Measurements from ENCODE around the gene BTNL8.

BTNL8 gene

GRCh38 chr5:180910182-180910581 is 11.2 kb downstream of the BTNL8 start:
- H3K27ac ChIP-seq (ENCODE audit: poor library complexity, severe bottlenecking): no peak overlapping the region
- no peak for ATAC-seq (ENCODE audit: low read depth)
- H3K4me3 ChIP-seq (ENCODE audit: severe bottlenecking): no peak overlapping the region
- no peaks in the 10 kb centered on the region for H3K9me3 ChIP-seq (ENCODE audit: severe bottlenecking)
- no peak for TF ChIP-seq CTCF (IDR thresholded peaks at IDR 0.05; ENCODE audit: poor library complexity, severe bottlenecking)
- H3K27me3 ChIP-seq (ENCODE audit: insufficient read depth, poor library complexity, severe bottlenecking): no peaks in the 10 kb centered on the region
- H3K4me1 ChIP-seq (ENCODE audit: insufficient read depth, poor library complexity, severe bottlenecking): no peaks in the 10 kb centered on the region
- DNase-seq (ENCODE audit: low spot score): no peak
- no peaks in the 10 kb centered on the region for H3K36me3 ChIP-seq (ENCODE audit: low read depth)

- ATAC-seq (ENCODE audit: low read depth) (peak; percentile 53; the same call in 2 of the 3 replicates), DNase-seq (ENCODE audit: low spot score) (no peak)
- H3K36me3 ChIP-seq (ENCODE audit: low read depth): no peaks in the 10 kb centered on the region
- no peak overlapping the region for H3K4me3 ChIP-seq (ENCODE audit: severe bottlenecking)
- H3K9me3 ChIP-seq (ENCODE audit: severe bottlenecking): no peaks in the 10 kb centered on the region
- H3K4me1 ChIP-seq (ENCODE audit: insufficient read depth, poor library complexity, severe bottlenecking): peaks cover under 1% of the 10 kb centered on the region
- no peak for TF ChIP-seq CTCF (IDR thresholded peaks at IDR 0.05; ENCODE audit: poor library complexity, severe bottlenecking)
- no peaks in the 10 kb centered on the region for H3K27me3 ChIP-seq (ENCODE audit: insufficient read depth, poor library complexity, severe bottlenecking)
- no peak overlapping the region for H3K27ac ChIP-seq (ENCODE audit: poor library complexity, severe bottlenecking)
These were observed 11.8 kb downstream of the BTNL8 start for GRCh38 chr5:180910735-180911134.

GRCh38 chr5:180914646-180915045 is 15.7 kb downstream of the BTNL8 start:
- Histone ChIP-seq H3K4me1 (ENCODE audit: insufficient read depth, poor library complexity, severe bottlenecking) (peaks cover 10% of the 10 kb centered on the region), H3K4me3 (ENCODE audit: severe bottlenecking) (no peak overlapping the region), H3K27ac (ENCODE audit: poor library complexity, severe bottlenecking) (no peak overlapping the region), H3K36me3 (ENCODE audit: low read depth) (no peaks in the 10 kb centered on the region), H3K9me3 (ENCODE audit: severe bottlenecking) (no peaks in the 10 kb centered on the region), H3K27me3 (ENCODE audit: insufficient read depth, poor library complexity, severe bottlenecking) (no peaks in the 10 kb centered on the region)
- TF ChIP-seq CTCF (IDR thresholded peaks at IDR 0.05; ENCODE audit: poor library complexity, severe bottlenecking): no peak
- ATAC-seq (ENCODE audit: low read depth) (no peak), DNase-seq (ENCODE audit: low spot score) (no peak)

GRCh38 chr5:180915924-180916323 is 17.0 kb downstream of the BTNL8 start:
- no peak for ATAC-seq (ENCODE audit: low read depth)

More at GRCh38 chr5:180915924-180916323, 17.0 kb downstream of the BTNL8 start:
- no peaks in the 10 kb centered on the region for H3K36me3 ChIP-seq (ENCODE audit: low read depth)
- H3K4me3 ChIP-seq (ENCODE audit: severe bottlenecking): no peak overlapping the region
- H3K27ac ChIP-seq (ENCODE audit: poor library complexity, severe bottlenecking): no peak overlapping the region
- no peak for DNase-seq (ENCODE audit: low spot score)
- peaks cover 7% of the 10 kb centered on the region for H3K27me3 ChIP-seq (ENCODE audit: insufficient read depth, poor library complexity, severe bottlenecking)
- peaks cover 10% of the 10 kb centered on the region for H3K4me1 ChIP-seq (ENCODE audit: insufficient read depth, poor library complexity, severe bottlenecking)
- TF ChIP-seq CTCF (IDR thresholded peaks at IDR 0.05; ENCODE audit: poor library complexity, severe bottlenecking): no peak
- H3K9me3 ChIP-seq (ENCODE audit: severe bottlenecking): no peaks in the 10 kb centered on the region
